ENCODE results near the gene MAMSTR.

The MAMSTR gene

DNA sequence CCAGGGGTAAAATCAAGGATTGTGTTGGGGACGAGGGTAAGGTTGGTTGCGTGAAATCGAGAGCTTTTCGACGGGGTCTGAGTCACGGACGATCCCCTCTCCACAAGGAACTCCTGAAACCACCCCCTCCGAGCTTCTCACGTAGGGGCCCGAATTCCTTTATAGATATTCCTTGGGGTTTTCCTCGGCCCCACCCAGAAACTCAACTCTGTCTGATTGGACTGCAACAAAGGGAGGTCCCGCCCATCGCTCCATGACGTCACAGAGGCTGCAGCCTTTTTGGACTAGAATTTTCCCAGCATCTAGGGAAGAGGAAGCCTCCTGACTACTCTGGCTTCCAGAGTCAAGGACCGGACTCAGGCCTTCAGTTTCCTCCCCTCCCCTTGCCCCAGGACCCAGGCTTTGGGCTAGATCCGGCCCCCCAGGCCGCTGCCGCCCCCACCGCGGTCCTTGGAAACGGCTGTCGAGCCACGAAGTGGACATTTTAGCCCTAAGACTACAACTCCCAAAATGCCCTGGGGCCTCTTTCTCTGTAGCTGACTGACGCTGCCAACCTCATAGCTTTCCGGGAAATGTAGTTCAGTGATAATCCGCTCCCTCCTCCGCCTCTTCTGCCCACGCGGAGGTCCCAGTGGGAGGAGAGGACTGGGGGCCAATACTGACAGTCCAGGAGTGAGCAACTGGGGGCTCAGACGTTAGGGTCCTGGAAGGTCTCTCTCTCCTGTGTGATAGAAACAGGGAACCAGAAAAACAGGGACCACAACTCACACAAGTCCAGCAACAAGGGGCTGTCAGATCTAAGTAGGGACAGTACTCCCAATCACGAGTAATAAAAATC lies 27.4 kb upstream of the MAMSTR start, which contains the start of gene IZUMO1:
Gene IZUMO1, minus strand, starts transcription at position 172 of the 838 bp plus-strand sequence. CDS start 1,050 bp downstream, outside the sequence.
- TF ChIP-seq, protein P1, sequence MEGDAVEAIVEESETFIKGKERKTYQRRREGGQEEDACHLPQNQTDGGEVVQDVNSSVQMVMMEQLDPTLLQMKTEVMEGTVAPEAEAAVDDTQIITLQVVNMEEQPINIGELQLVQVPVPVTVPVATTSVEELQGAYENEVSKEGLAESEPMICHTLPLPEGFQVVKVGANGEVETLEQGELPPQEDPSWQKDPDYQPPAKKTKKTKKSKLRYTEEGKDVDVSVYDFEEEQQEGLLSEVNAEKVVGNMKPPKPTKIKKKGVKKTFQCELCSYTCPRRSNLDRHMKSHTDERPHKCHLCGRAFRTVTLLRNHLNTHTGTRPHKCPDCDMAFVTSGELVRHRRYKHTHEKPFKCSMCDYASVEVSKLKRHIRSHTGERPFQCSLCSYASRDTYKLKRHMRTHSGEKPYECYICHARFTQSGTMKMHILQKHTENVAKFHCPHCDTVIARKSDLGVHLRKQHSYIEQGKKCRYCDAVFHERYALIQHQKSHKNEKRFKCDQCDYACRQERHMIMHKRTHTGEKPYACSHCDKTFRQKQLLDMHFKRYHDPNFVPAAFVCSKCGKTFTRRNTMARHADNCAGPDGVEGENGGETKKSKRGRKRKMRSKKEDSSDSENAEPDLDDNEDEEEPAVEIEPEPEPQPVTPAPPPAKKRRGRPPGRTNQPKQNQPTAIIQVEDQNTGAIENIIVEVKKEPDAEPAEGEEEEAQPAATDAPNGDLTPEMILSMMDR (IDR thresholded peaks at IDR 0.05; ENCODE audit: low read depth, low read length), result no peak
- no peaks in the 10 kb centered on the region for H3K27me3 ChIP-seq
- DNase-seq, result peak; percentile 91
- H3K36me3 ChIP-seq, result no peaks in the 10 kb centered on the region
- peaks cover 10% of the 10 kb centered on the region; the same call in 1 of the 2 replicates for H3K4me1 ChIP-seq
- H3K4me3 ChIP-seq (ENCODE audit: low read depth, low read length), result peak within 1 kb of the TSS; percentile 62
- H3K9me3 ChIP-seq, result no peaks in the 10 kb centered on the region

DNA sequence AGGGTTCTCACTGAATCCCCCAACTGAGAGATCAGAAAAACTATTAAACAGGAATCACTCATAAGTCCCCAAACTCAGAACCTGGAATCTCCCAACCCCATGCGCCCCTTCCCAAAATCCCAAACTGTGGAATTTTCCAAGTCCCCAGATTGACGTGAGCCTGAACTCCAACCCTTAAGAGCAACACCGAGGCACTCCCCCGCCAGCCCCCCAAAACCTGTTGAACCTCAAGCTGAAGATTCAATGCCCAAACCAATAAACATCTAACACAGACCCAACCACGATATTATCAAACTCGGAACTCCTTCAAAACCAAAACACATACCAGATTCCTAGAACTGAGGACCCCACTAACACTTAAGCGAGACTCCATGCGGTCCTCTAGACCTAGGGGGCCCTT lies 26.6 kb upstream of the MAMSTR start:
- Histone ChIP-seq H3K9me3 (no peaks in the 10 kb centered on the region), H3K4me1 (peaks cover 16% of the 10 kb centered on the region; the same call in 1 of the 2 replicates), H3K4me3 (ENCODE audit: low read depth, low read length) (no peak overlapping the region), H3K36me3 (no peaks in the 10 kb centered on the region), H3K27me3 (no peaks in the 10 kb centered on the region)
- DNase-seq, result no peak
- TF ChIP-seq, protein P1 (IDR thresholded peaks at IDR 0.05; ENCODE audit: low read depth, low read length), result no peak

DNA sequence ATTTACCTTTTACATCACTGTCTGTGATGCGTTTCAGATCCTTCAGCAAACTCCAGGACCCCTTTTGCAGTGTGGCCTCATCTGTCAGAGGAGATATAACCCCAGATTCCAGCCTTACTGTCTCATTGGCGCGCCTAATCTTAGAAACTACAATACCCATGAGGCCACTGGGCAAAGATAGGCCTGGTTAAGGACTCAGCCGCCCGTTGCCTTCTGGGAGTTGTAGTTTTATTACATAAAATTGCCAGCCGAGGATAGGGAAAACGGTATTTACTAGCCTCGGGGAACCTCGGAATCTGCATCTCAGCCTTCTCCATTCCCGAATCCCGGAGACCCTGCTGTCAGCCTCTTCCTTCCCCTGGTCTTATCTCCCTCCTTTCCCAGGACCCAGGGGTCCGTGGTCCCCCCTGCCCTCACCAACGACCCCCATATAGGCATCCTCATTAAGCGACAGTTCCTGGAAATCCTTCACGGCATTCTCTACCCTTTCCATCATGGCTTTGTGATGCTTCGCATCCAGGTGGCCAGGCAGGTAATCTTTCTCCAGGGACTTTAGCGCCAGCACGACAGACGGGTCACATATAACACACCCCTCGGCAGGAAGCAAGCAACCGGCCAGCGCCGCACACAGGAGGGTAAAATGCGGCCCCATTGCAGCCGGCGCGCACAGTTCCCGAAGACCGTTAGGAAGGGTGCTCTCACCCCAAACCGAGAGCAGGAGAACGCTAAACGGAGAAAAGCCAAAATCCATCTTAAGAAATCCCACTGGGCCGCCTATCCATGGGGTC lies 25.9 kb upstream of the MAMSTR start:
- Histone ChIP-seq H3K27me3 (no peaks in the 10 kb centered on the region), H3K9me3 (no peaks in the 10 kb centered on the region), H3K36me3 (no peaks in the 10 kb centered on the region), H3K4me1 (peaks cover 16% of the 10 kb centered on the region; the same call in 1 of the 2 replicates), H3K4me3 (ENCODE audit: low read depth, low read length) (no peak overlapping the region)
- TF ChIP-seq, protein P1 (IDR thresholded peaks at IDR 0.05; ENCODE audit: low read depth, low read length), result no peak
- DNase-seq, result peak; percentile 77

DNA sequence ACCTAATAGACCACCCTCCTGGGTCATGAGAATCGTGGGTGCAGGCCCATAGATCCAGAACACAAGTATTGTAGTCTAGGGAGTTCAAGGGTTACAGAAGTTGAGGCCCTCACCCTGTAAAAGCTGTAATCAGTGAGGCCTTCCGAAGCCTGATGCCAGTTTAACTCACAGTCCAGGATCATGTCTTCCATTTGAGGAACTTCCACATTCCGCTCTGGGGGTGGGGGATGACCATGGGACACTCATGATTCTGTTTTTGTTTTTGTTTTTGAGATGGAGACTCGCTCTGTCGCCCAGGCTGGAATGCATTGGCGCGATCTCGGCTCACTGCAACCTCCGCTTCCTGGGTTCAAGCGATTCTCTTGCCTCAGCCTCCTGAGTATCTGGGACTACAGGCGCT lies 22.6 kb upstream of the MAMSTR start:
- Histone ChIP-seq H3K4me1 (peaks cover 7% of the 10 kb centered on the region; the same call in 1 of the 2 replicates), H3K4me3 (ENCODE audit: low read depth, low read length) (no peak overlapping the region), H3K9me3 (no peaks in the 10 kb centered on the region), H3K27me3 (peaks cover 5% of the 10 kb centered on the region), H3K36me3 (no peaks in the 10 kb centered on the region)
- no peak for DNase-seq
- TF ChIP-seq, protein P1 (IDR thresholded peaks at IDR 0.05; ENCODE audit: low read depth, low read length), result no peak

DNA sequence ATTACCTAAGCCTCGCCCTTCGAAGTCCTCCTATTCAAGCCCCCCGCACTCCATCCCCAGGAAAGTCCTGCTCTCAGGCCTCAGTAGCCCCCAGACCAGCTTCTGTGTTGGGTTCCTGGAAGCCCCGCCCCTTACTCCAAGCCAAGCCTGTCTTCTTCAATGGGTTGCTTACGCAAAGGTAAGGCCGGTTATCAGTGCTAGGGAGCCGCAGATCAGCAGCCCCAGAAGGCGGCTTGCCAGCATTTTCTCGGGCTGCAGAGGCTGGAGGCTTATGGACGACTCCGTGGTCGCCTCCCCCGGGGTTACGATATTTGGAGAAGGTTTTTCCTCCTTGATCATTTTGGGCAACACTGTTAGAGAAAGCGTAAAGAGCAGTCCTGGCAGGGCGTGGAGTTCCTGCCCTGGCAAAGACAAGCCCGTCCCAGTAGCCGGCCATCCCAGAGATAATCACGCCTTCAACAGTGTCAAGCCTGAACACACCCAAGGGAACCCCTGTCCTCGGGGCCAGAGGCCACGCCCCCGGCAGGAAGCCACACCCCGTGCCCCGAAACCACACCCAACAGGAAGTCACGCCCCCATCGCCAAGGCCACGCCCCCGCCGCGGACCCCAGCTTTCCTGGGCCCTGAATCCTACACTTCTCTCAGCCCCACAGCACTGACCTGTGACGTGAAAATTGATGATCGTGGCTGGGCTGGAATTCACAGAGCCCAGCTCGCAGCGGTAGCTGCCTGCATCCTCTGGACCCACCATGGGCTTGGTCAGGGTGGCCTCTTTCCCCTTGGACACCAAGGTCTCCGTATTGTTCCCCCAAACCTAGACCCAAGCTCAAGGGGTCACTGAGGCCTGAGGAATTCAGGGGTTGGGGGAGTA lies 21.8 kb upstream of the MAMSTR start:
- Histone ChIP-seq H3K4me3 (ENCODE audit: low read depth, low read length) (no peak overlapping the region), H3K36me3 (no peaks in the 10 kb centered on the region), H3K27me3 (peaks cover 5% of the 10 kb centered on the region), H3K9me3 (no peaks in the 10 kb centered on the region), H3K4me1 (peaks cover 7% of the 10 kb centered on the region; the same call in 1 of the 2 replicates)
- TF ChIP-seq, protein P1 (IDR thresholded peaks at IDR 0.05; ENCODE audit: low read depth, low read length), result no peak
- peak; percentile 75 for DNase-seq

Measured in BE2C (cell line).